Measurements from ENCODE around the gene INPP5J. TPM values are rescaled to one million over a fixed set of nuclear protein-coding genes. Genes with fewer than 3 reads are reported as not detected.

The INPP5J gene
- total and polyA plus RNA-seq, 2 donors = 0.47 to 1.1 TPM

Other genes starting within 250 kb of the INPP5J start
- 10.7 TPM for gene MORC2, start 154.2 kb upstream of the INPP5J start, total RNA-seq
- gene MORC2, start 154.2 kb upstream of the INPP5J start, polyA plus RNA-seq = 45.1 TPM
- 58.2 TPM for gene TUG1, start 153.7 kb upstream of the INPP5J start, total RNA-seq
- 65.5 TPM for gene TUG1, start 153.7 kb upstream of the INPP5J start, polyA plus RNA-seq
- gene SMTN, start 41.6 kb upstream of the INPP5J start, total RNA-seq = 4.5 TPM
- 26.3 TPM for gene SMTN, start 41.6 kb upstream of the INPP5J start, polyA plus RNA-seq
- 14.4 TPM for gene SELENOM, start 15.4 kb upstream of the INPP5J start, total RNA-seq
- 122 TPM for gene SELENOM, start 15.4 kb upstream of the INPP5J start, polyA plus RNA-seq
- gene PLA2G3, start 17.5 kb downstream of the INPP5J start, total RNA-seq = 0.42 TPM
- gene PLA2G3, start 17.5 kb downstream of the INPP5J start, polyA plus RNA-seq = 0.39 TPM
- 21.7 TPM for gene RNF185, start 37.2 kb downstream of the INPP5J start, total RNA-seq
- 21.7 TPM for gene RNF185, start 37.2 kb downstream of the INPP5J start, polyA plus RNA-seq
- 21.6 TPM for gene LIMK2, start 89.3 kb downstream of the INPP5J start, total RNA-seq
- gene LIMK2, start 89.3 kb downstream of the INPP5J start, polyA plus RNA-seq = 32.6 TPM
- 64.4 TPM for gene PIK3IP1, start 169.5 kb downstream of the INPP5J start, total RNA-seq
- gene PIK3IP1, start 169.5 kb downstream of the INPP5J start, polyA plus RNA-seq = 182 TPM
- gene PATZ1, start 223.4 kb downstream of the INPP5J start, total RNA-seq = 25.2 TPM
- gene PATZ1, start 223.4 kb downstream of the INPP5J start, polyA plus RNA-seq = 33.4 TPM

All from thymus (tissue), 2 donors.